RCC 7860 (cell line): ENCODE results near the gene CARD6.
"Not testable (repeated sequence)": the region's sequence is repeated elsewhere in the genome, so short reads cannot be mapped to it uniquely, and the experiment has no call there.

Source experiments
- DNase-seq: peaks from one replicate; pipeline ENCODE4 v3.0.0-alpha.2; 2015; ENCODE audit warnings: low spot score
- FAIRE-seq: peaks from 2 replicates; lab custom pipeline; 2012; peaks lifted over from hg19 to GRCh38; lab: Jason Lieb, UNC

CARD6 gene

GRCh38 chr5:40873286-40873880 is 32.2 kb downstream of the CARD6 start:
- no peak for DNase-seq
- no peak for FAIRE-seq

GRCh38 chr5:40875958-40876357 is 34.8 kb downstream of the CARD6 start:
- no peak for FAIRE-seq
- no peak for DNase-seq

GRCh38 chr5:40877371-40877988 is 36.3 kb downstream of the CARD6 start:
- DNase-seq (no peak), FAIRE-seq (no peak)

- peak; percentile 94 for FAIRE-seq
- DNase-seq: peak; percentile 71
Observed at GRCh38 chr5:40879163-40879942, 38.2 kb downstream of the CARD6 start.

GRCh38 chr5:40882291-40882690 is 41.1 kb downstream of the CARD6 start:
- FAIRE-seq (no peak), DNase-seq (no peak)

GRCh38 chr5:40883051-40883450 is 41.9 kb downstream of the CARD6 start:
- FAIRE-seq, DNase-seq: not testable (repeated sequence)

- DNase-seq, FAIRE-seq: not testable (repeated sequence)
Observed at GRCh38 chr5:40895440-40896425, 54.6 kb downstream of the CARD6 start.

GRCh38 chr5:40904205-40904993 is 63.2 kb downstream of the CARD6 start:
- peak; percentile 48 for FAIRE-seq
- DNase-seq: peak; percentile 71

GRCh38 chr5:40904994-40905306 is 63.8 kb downstream of the CARD6 start:
- FAIRE-seq (no peak), DNase-seq (no peak)

GRCh38 chr5:40906351-40906751 is 65.2 kb downstream of the CARD6 start:
- DNase-seq (no peak), FAIRE-seq (no peak)

GRCh38 chr5:40909264-40909663 is 68.1 kb downstream of the CARD6 start, which contains the start of gene C7:
Gene C7 (plus strand): TSS chr5:40909497. CDS start chr5:40909611, 114 bp downstream.
- DNase-seq: no peak
- no peak for FAIRE-seq

- DNase-seq (no peak), FAIRE-seq (no peak)
Observed at GRCh38 chr5:40909723-40910122, 68.6 kb downstream of the CARD6 start.
